Measurements from ENCODE around the gene ETNK2.

DNA sequence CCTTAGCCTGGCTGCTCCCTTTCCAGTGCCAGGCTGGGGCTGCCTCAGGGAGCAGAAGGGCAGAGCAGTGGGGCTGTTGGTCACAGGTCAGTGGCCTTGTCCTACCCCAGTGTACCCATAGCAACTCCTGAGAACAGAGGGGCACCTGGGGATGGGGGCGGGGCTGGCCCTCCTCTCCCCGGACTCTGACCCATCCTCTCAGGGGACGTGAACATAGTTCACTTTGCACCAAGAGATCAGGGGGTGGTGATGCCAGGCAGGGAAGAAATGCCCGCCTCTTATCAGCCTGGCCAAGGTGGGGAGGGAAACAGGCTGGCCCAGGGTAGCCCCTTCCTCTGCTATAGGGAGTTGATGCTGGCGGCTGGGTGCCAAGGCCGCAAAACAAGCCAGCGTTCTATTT is 4.9 kb downstream of the ETNK2 start:
- TF ChIP-seq, protein P1, sequence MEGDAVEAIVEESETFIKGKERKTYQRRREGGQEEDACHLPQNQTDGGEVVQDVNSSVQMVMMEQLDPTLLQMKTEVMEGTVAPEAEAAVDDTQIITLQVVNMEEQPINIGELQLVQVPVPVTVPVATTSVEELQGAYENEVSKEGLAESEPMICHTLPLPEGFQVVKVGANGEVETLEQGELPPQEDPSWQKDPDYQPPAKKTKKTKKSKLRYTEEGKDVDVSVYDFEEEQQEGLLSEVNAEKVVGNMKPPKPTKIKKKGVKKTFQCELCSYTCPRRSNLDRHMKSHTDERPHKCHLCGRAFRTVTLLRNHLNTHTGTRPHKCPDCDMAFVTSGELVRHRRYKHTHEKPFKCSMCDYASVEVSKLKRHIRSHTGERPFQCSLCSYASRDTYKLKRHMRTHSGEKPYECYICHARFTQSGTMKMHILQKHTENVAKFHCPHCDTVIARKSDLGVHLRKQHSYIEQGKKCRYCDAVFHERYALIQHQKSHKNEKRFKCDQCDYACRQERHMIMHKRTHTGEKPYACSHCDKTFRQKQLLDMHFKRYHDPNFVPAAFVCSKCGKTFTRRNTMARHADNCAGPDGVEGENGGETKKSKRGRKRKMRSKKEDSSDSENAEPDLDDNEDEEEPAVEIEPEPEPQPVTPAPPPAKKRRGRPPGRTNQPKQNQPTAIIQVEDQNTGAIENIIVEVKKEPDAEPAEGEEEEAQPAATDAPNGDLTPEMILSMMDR (IDR thresholded peaks at IDR 0.05; ENCODE audit: low read depth, low read length, missing input control), result no peak
- no peak for TF ChIP-seq EGR1 (IDR thresholded peaks at IDR 0.05; ENCODE audit: low read depth in 2 of 2)
- TF ChIP-seq TAF1 (conservative IDR thresholded peaks at IDR 0.05), result no peak
- TF ChIP-seq, protein P2, sequence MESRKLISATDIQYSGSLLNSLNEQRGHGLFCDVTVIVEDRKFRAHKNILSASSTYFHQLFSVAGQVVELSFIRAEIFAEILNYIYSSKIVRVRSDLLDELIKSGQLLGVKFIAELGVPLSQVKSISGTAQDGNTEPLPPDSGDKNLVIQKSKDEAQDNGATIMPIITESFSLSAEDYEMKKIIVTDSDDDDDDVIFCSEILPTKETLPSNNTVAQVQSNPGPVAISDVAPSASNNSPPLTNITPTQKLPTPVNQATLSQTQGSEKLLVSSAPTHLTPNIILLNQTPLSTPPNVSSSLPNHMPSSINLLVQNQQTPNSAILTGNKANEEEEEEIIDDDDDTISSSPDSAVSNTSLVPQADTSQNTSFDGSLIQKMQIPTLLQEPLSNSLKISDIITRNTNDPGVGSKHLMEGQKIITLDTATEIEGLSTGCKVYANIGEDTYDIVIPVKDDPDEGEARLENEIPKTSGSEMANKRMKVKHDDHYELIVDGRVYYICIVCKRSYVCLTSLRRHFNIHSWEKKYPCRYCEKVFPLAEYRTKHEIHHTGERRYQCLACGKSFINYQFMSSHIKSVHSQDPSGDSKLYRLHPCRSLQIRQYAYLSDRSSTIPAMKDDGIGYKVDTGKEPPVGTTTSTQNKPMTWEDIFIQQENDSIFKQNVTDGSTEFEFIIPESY (IDR thresholded peaks at IDR 0.05), result peak; percentile 71
- TF ChIP-seq, protein P3, sequence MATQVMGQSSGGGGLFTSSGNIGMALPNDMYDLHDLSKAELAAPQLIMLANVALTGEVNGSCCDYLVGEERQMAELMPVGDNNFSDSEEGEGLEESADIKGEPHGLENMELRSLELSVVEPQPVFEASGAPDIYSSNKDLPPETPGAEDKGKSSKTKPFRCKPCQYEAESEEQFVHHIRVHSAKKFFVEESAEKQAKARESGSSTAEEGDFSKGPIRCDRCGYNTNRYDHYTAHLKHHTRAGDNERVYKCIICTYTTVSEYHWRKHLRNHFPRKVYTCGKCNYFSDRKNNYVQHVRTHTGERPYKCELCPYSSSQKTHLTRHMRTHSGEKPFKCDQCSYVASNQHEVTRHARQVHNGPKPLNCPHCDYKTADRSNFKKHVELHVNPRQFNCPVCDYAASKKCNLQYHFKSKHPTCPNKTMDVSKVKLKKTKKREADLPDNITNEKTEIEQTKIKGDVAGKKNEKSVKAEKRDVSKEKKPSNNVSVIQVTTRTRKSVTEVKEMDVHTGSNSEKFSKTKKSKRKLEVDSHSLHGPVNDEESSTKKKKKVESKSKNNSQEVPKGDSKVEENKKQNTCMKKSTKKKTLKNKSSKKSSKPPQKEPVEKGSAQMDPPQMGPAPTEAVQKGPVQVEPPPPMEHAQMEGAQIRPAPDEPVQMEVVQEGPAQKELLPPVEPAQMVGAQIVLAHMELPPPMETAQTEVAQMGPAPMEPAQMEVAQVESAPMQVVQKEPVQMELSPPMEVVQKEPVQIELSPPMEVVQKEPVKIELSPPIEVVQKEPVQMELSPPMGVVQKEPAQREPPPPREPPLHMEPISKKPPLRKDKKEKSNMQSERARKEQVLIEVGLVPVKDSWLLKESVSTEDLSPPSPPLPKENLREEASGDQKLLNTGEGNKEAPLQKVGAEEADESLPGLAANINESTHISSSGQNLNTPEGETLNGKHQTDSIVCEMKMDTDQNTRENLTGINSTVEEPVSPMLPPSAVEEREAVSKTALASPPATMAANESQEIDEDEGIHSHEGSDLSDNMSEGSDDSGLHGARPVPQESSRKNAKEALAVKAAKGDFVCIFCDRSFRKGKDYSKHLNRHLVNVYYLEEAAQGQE (IDR thresholded peaks at IDR 0.05), result peak; percentile 66
